H9 (cell line): ENCODE data around the gene CDK17. TPM values are rescaled to one million over a fixed set of nuclear protein-coding genes. Genes with fewer than 3 reads are reported as not detected.
"Not testable (repeated sequence)": the region's sequence is repeated elsewhere in the genome, so short reads cannot be mapped to it uniquely, and the experiment has no call there.

Source experiments
- DNase-seq: peaks from one replicate; pipeline ENCODE4 v3.0.0-alpha.2; 2017
- H2AFZ ChIP-seq: one replicate; pipeline ENCODE4 v1.6.1; 2013; ENCODE audit warnings: mild to moderate bottlenecking, low read length, control low read depth, moderate library complexity
- H2AK5ac ChIP-seq: 2 replicates; pipeline ENCODE4 v1.6.1; 2013; ENCODE audit warnings: low read length, control low read depth, mixed read lengths; ENCODE audit not compliant: insufficient read length
- H2BK120ac ChIP-seq: one replicate; pipeline ENCODE4 v1.6.1; 2013; ENCODE audit warnings: low read depth, mild to moderate bottlenecking, low read length, control low read depth, inconsistent platforms; ENCODE audit not compliant: poor library complexity, severe bottlenecking
- H2BK12ac ChIP-seq: 2 replicates; pipeline ENCODE4 v1.6.1; 2013; ENCODE audit warnings: low read length, control low read depth, mixed read lengths, low read depth; ENCODE audit not compliant: insufficient read length
- H2BK15ac ChIP-seq: 2 replicates; pipeline ENCODE4 v1.6.1; 2013; ENCODE audit warnings: low read depth, low read length, control low read depth
- H2BK20ac ChIP-seq: one replicate; pipeline ENCODE4 v1.6.1; 2013; ENCODE audit warnings: low read depth, mild to moderate bottlenecking, low read length, control low read depth, inconsistent platforms; ENCODE audit not compliant: poor library complexity, severe bottlenecking
- H2BK5ac ChIP-seq: 2 replicates; pipeline ENCODE4 v1.6.1; 2013; ENCODE audit warnings: low read length, control low read depth, mixed read lengths; ENCODE audit not compliant: insufficient read length
- H3K14ac ChIP-seq: 2 replicates; pipeline ENCODE4 v1.6.1; 2013; ENCODE audit warnings: low read length, control low read depth; ENCODE audit not compliant: insufficient read depth
- H3K18ac ChIP-seq: 2 replicates; pipeline ENCODE4 v1.6.1; 2013; ENCODE audit warnings: low read depth, mild to moderate bottlenecking, mixed read lengths, low read length, control low read depth; ENCODE audit not compliant: insufficient read length
- H3K23ac ChIP-seq: 2 replicates; pipeline ENCODE4 v1.6.1; 2013; ENCODE audit warnings: low read length, control low read depth, mixed read lengths, low read depth; ENCODE audit not compliant: insufficient read length
- H3K23me2 ChIP-seq: 2 replicates; pipeline ENCODE4 v1.6.1; 2013; ENCODE audit warnings: low read depth, mild to moderate bottlenecking, mixed read lengths, low read length, control low read depth; ENCODE audit not compliant: insufficient read length, poor library complexity, severe bottlenecking
- H3K27ac ChIP-seq: 2 replicates; pipeline ENCODE4 v1.5.1; 2013; ENCODE audit warnings: low read length, control low read depth, mixed read lengths, low read depth; ENCODE audit not compliant: insufficient read length
- H3K27me3 ChIP-seq: 2 replicates; pipeline ENCODE4 v1.6.1; 2013; ENCODE audit warnings: low read length, control low read depth, inconsistent platforms; ENCODE audit not compliant: insufficient read depth
- H3K4ac ChIP-seq: 2 replicates; pipeline ENCODE4 v1.6.1; 2013; ENCODE audit warnings: low read depth, mild to moderate bottlenecking, control low read depth, inconsistent platforms, low read length, moderate library complexity
- H3K4me1 ChIP-seq: 2 replicates; pipeline ENCODE4 v1.6.1; 2013; ENCODE audit warnings: low read length, control low read depth, inconsistent platforms; ENCODE audit not compliant: insufficient read depth
- H3K4me2 ChIP-seq: 2 replicates; pipeline ENCODE4 v1.6.1; 2013; ENCODE audit warnings: low read length, control low read depth, mixed read lengths; ENCODE audit not compliant: insufficient read length, insufficient read depth
- H3K56ac ChIP-seq: 2 replicates; pipeline ENCODE4 v1.6.1; 2013; ENCODE audit warnings: low read depth, mild to moderate bottlenecking, mixed read lengths, low read length, control low read depth; ENCODE audit not compliant: insufficient read length
- H3K79me1 ChIP-seq: 2 replicates; pipeline ENCODE4 v1.6.1; 2013; ENCODE audit warnings: low read depth, mild to moderate bottlenecking, moderate library complexity, low read length, control low read depth, inconsistent platforms; ENCODE audit not compliant: insufficient read depth, poor library complexity, severe bottlenecking
- H3K79me2 ChIP-seq: 2 replicates; pipeline ENCODE4 v1.6.1; 2013; ENCODE audit warnings: low read length, control low read depth, inconsistent platforms; ENCODE audit not compliant: insufficient read depth
- H3K9ac ChIP-seq: 2 replicates; pipeline ENCODE4 v1.6.1; 2013; ENCODE audit warnings: low read length, control low read depth, mixed read lengths; ENCODE audit not compliant: insufficient read length; ENCODE audit errors: extremely low read depth
- H3K9me3 ChIP-seq: one replicate; pipeline ENCODE4 v1.6.1; 2013; ENCODE audit warnings: low read depth, low read length, inconsistent platforms; ENCODE audit not compliant: control insufficient read depth
- H3T11ph ChIP-seq: one replicate; pipeline ENCODE4 v1.6.1; 2013; ENCODE audit warnings: mild to moderate bottlenecking, low read length, control low read depth, inconsistent platforms
- H4K20me1 ChIP-seq: one replicate; pipeline ENCODE4 v1.6.1; 2013; ENCODE audit not compliant: control insufficient read depth, insufficient read length, insufficient read depth
- H4K5ac ChIP-seq: 2 replicates; pipeline ENCODE4 v1.6.1; 2013; ENCODE audit warnings: low read depth, mild to moderate bottlenecking, mixed read lengths, low read length, control low read depth; ENCODE audit not compliant: insufficient read length
- H4K8ac ChIP-seq: replicated peaks from 2 replicates; pipeline ENCODE4 v1.6.1; 2013; ENCODE audit warnings: low read length, control low read depth, mixed read lengths, low read depth; ENCODE audit not compliant: insufficient read length
- H4K91ac ChIP-seq: 2 replicates; pipeline ENCODE4 v1.6.1; 2013; ENCODE audit warnings: low read depth, mild to moderate bottlenecking, moderate library complexity, mixed read lengths, low read length, control low read depth; ENCODE audit not compliant: insufficient read length
- H3K27ac Mint-ChIP-seq, 3 experiments: 2 replicates in 2 of 3; 3 replicates in 1 of 3; pipeline ENCODE4 v1.8.0; 2020 to 2021; ENCODE audit warnings: mixed read lengths in 3 of 3, mild to moderate bottlenecking in 1 of 3, moderate library complexity in 1 of 3
- H3K27me3 Mint-ChIP-seq: 2 replicates; pipeline ENCODE4 v1.8.0; 2021; ENCODE audit warnings: low read depth, mild to moderate bottlenecking, moderate library complexity, mixed read lengths
- H3K36me3 Mint-ChIP-seq, 3 experiments: 2 replicates in 2 of 3; 3 replicates in 1 of 3; pipeline ENCODE4 v1.8.0; 2020 to 2021; ENCODE audit warnings: low read depth in 3 of 3, mixed read lengths in 3 of 3; ENCODE audit not compliant: insufficient read depth in 1 of 3
- H3K4me1 Mint-ChIP-seq, 2 experiments: 2 replicates each; pipeline ENCODE4 v1.8.0; 2020; ENCODE audit warnings: mixed read lengths in 2 of 2
- H3K4me3 Mint-ChIP-seq, 2 experiments: 2 replicates in 1 of 2; 3 replicates in 1 of 2; pipeline ENCODE4 v1.8.0; 2020 to 2021; ENCODE audit warnings: mild to moderate bottlenecking in 2 of 2, mixed read lengths in 2 of 2, moderate library complexity in 1 of 2
- H3K9me3 Mint-ChIP-seq, 2 experiments: 2 replicates in 1 of 2; 3 replicates in 1 of 2; pipeline ENCODE4 v1.8.0; 2020; ENCODE audit warnings: mild to moderate bottlenecking in 2 of 2, mixed read lengths in 2 of 2, moderate library complexity in 1 of 2
- CTCF ChIP-seq: fragments of 200-600 bp; sonication (generic); conservative IDR thresholded peaks from 3 replicates; pipeline ENCODE4 v1.8.0; 2021; ENCODE audit warnings: antibody characterized with exemption, mild to moderate bottlenecking
- WGBS: extraction: QIAGEN DNeasy Blood & Tissue Kit; methylation state at CpG from one replicate; pipeline ENCODE4 v1.1.7; 2013; ENCODE audit warnings: missing lambda C conversion rate, low lambda C conversion rate, mixed read lengths; ENCODE audit not compliant: insufficient read length; ENCODE audit errors: extremely low coverage; 5-methylcytosine and 5-hydroxymethylcytosine counted together
- total RNA-seq: library from RNA; stranded (reverse); gene quantifications from 2 replicates; pipeline ENCODE4 v1.2.1, GENCODE V29; 2021

CDK17 gene
- total RNA-seq, 1 experiment from 2014 or later = 28.8 TPM

- Histone ChIP-seq H3K23me2 (no peaks in the 10 kb centered on the region), H3K79me1 (no peaks in the 10 kb centered on the region), H2BK12ac (no peak overlapping the region), H3K27ac (no peak overlapping the region), H3K9ac (no peak overlapping the region), H3T11ph (no peak overlapping the region), H3K4me1 (no peaks in the 10 kb centered on the region; the same call in none of the 2 replicates), H4K91ac (no peak overlapping the region), H3K14ac (no peak overlapping the region), H4K5ac (no peak overlapping the region), H4K8ac (no peak overlapping the region), H3K9me3 (no peaks in the 10 kb centered on the region), H3K27me3 (no peaks in the 10 kb centered on the region), H2BK120ac (no peak overlapping the region), H2AK5ac (no peak overlapping the region), H3K23ac (no peak overlapping the region), H2AFZ (no peak overlapping the region), H2BK15ac (no peak overlapping the region), H3K4ac (no peak overlapping the region), H3K4me2 (no peak overlapping the region), H2BK5ac (no peak overlapping the region), H3K18ac (no peak overlapping the region), H4K20me1 (no peaks in the 10 kb centered on the region), H3K79me2 (no peaks in the 10 kb centered on the region), H3K56ac (no peak overlapping the region), H2BK20ac (no peak overlapping the region)
- Mint-ChIP-seq H3K27ac (no peak overlapping the region), H3K36me3 (peaks cover 17 to 33% (median 23%) of the 10 kb centered on the region in 3 experiments), H3K4me3 (no peak overlapping the region), H3K9me3 (peaks cover 10 to 14% of the 10 kb centered on the region in 2 experiments), H3K4me1 (peaks cover 13 to 14% of the 10 kb centered on the region in 2 experiments), H3K27me3 (no peaks in the 10 kb centered on the region)
- WGBS = no CpG with 5 or more reads among the region's 6 CpGs
- no peak for DNase-seq
- TF ChIP-seq CTCF = no peak
Observed at GRCh38 chr12:96321941-96322340, 78.3 kb downstream of the CDK17 start.

- not testable (repeated sequence) for H2AK5ac ChIP-seq, H3K79me2 ChIP-seq, H3K14ac ChIP-seq, H2BK15ac ChIP-seq, H4K5ac ChIP-seq, H2BK120ac ChIP-seq, H3K79me1 ChIP-seq, H4K20me1 ChIP-seq, H3K23ac ChIP-seq, H2BK5ac ChIP-seq, H3K56ac ChIP-seq, H3K27ac ChIP-seq, H3K4me1 Mint-ChIP-seq, H3K4me1 ChIP-seq, H3K23me2 ChIP-seq, H3K9ac ChIP-seq, H3K18ac ChIP-seq, DNase-seq, H3K4me3 Mint-ChIP-seq, H2AFZ ChIP-seq, H2BK20ac ChIP-seq, H3K27me3 Mint-ChIP-seq, H3K27me3 ChIP-seq, H3K4ac ChIP-seq, H4K8ac ChIP-seq, H3K4me2 ChIP-seq, H2BK12ac ChIP-seq, H3T11ph ChIP-seq, H3K9me3 ChIP-seq, H3K27ac Mint-ChIP-seq, H4K91ac ChIP-seq
- Mint-ChIP-seq H3K9me3 (peaks cover 8 to 15% of the 10 kb centered on the region in 2 experiments), H3K36me3 (peaks cover 12 to 16% (median 13%) of the 10 kb centered on the region in 3 experiments)
- WGBS = no CpG with 5 or more reads among the region's 2 CpGs
Observed at GRCh38 chr12:96317801-96318200, 82.4 kb downstream of the CDK17 start.
